Adrenal gland (tissue), 5 donors: ENCODE results near the gene MAT1A.
"Not testable (repeated sequence)": the region's sequence is repeated elsewhere in the genome, so short reads cannot be mapped to it uniquely, and the experiment has no call there.

ENCODE experiments used
- POLR2A ChIP-seq, 2 donors: fragments of 450-650 bp; IDR thresholded peaks; one replicate each; pipeline ENCODE4 v1.6.1; 2017; ENCODE audit warnings: antibody characterized with exemption in 2 of 2, mild to moderate bottlenecking in 2 of 2, moderate library complexity in 1 of 2
- TF ChIP-seq, protein P1 (sequence below), 6 experiments: fragments of 450-650 bp in 4 of 6; fragments of 200-600 bp in 2 of 6; sonication (generic) in 1 of 6; IDR thresholded peaks; 1 replicate in 5 of 6; 2 replicates in 1 of 6; pipeline versions ENCODE4 v1.5.1 to v1.8.0; 2016 to 2021; ENCODE audit warnings: antibody characterized with exemption in 6 of 6, mild to moderate bottlenecking in 2 of 6, moderate library complexity in 1 of 6
- donor health status: DM: no; HTN: no; CAD: no.

GRCh38 chr10:80244371-80244770 is 45.1 kb downstream of the MAT1A start:
- not testable (repeated sequence) for TF ChIP-seq POLR2A (IDR thresholded peaks at IDR 0.05)
- TF ChIP-seq, protein P1, sequence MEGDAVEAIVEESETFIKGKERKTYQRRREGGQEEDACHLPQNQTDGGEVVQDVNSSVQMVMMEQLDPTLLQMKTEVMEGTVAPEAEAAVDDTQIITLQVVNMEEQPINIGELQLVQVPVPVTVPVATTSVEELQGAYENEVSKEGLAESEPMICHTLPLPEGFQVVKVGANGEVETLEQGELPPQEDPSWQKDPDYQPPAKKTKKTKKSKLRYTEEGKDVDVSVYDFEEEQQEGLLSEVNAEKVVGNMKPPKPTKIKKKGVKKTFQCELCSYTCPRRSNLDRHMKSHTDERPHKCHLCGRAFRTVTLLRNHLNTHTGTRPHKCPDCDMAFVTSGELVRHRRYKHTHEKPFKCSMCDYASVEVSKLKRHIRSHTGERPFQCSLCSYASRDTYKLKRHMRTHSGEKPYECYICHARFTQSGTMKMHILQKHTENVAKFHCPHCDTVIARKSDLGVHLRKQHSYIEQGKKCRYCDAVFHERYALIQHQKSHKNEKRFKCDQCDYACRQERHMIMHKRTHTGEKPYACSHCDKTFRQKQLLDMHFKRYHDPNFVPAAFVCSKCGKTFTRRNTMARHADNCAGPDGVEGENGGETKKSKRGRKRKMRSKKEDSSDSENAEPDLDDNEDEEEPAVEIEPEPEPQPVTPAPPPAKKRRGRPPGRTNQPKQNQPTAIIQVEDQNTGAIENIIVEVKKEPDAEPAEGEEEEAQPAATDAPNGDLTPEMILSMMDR (IDR thresholded peaks at IDR 0.05): not testable (repeated sequence)
